Neural cell (in vitro differentiated cells): ENCODE data around the gene POU2F2. TPM values are rescaled to one million over a fixed set of nuclear protein-coding genes. Genes with fewer than 3 reads are reported as not detected.

Experiments
- H2AFZ ChIP-seq: fragments of 200-600, 300-800 bp; sonication (generic), shearing (Covaris generic); 2 replicates; pipeline ENCODE4 v1.6.0; 2014; ENCODE audit warnings: low read depth, mild to moderate bottlenecking, antibody characterized with exemption, low read length, moderate library complexity
- H3F3A ChIP-seq: fragments of 200-600 bp; shearing (Covaris generic); 2 replicates; pipeline ENCODE4 v1.6.1; 2016; ENCODE audit warnings: mild to moderate bottlenecking, moderate library complexity, mixed read lengths, antibody characterized with exemption, low read length; ENCODE audit not compliant: insufficient read depth, poor library complexity, severe bottlenecking
- H3K27ac ChIP-seq: fragments of 200-600, 300-800 bp; sonication (generic), shearing (Covaris generic); 2 replicates; pipeline ENCODE4 v1.5.1; 2014; ENCODE audit warnings: mild to moderate bottlenecking, low read length, moderate library complexity
- H3K27me3 ChIP-seq: fragments of 300-800, 200-600 bp; sonication (generic), shearing (Covaris generic); 2 replicates; pipeline ENCODE4 v1.6.0; 2014; ENCODE audit warnings: mild to moderate bottlenecking, low read depth, low read length, moderate library complexity; ENCODE audit not compliant: insufficient read depth
- H3K36me3 ChIP-seq: fragments of 300-800, 200-600 bp; sonication (generic), shearing (Covaris generic); 2 replicates; pipeline ENCODE4 v1.5.1; 2014; ENCODE audit warnings: mild to moderate bottlenecking, antibody characterized with exemption, low read length, moderate library complexity; ENCODE audit not compliant: insufficient read depth
- H3K4me2 ChIP-seq: fragments of 300-800, 200-600 bp; sonication (generic), shearing (Covaris generic); 2 replicates; pipeline ENCODE4 v1.6.0; 2014; ENCODE audit warnings: mild to moderate bottlenecking, low read length
- H3K4me3 ChIP-seq: fragments of 300-800, 200-600 bp; sonication (generic), shearing (Covaris generic); 2 replicates; pipeline ENCODE4 v1.5.1; 2014; ENCODE audit warnings: mild to moderate bottlenecking, low read length, moderate library complexity
- H3K79me2 ChIP-seq: fragments of 200-600 bp; shearing (Covaris generic); replicated peaks from 2 replicates; pipeline ENCODE4 v1.6.0; 2014; ENCODE audit warnings: mild to moderate bottlenecking, low read length, moderate library complexity; ENCODE audit not compliant: insufficient read depth
- H3K9ac ChIP-seq: fragments of 300-800, 200-600 bp; sonication (generic), shearing (Covaris generic); 2 replicates; pipeline ENCODE4 v1.6.1; 2016; ENCODE audit warnings: mild to moderate bottlenecking, low read length, mixed read lengths
- H3K9me2 ChIP-seq: fragments of 200-600 bp; shearing (Covaris generic); 2 replicates; pipeline ENCODE4 v1.6.1; 2016; ENCODE audit warnings: mild to moderate bottlenecking, low read length, mixed read lengths; ENCODE audit not compliant: insufficient read depth
- H3K9me3 ChIP-seq: fragments of 200-600, 300-800 bp; sonication (generic), shearing (Covaris generic); 2 replicates; pipeline ENCODE4 v1.6.1; 2016; ENCODE audit warnings: mild to moderate bottlenecking, mixed run types, low read length, moderate library complexity, mixed read lengths
- H4K20me1 ChIP-seq: fragments of 200-600 bp; shearing (Covaris generic); 2 replicates; pipeline ENCODE4 v1.6.1; 2016; ENCODE audit warnings: mild to moderate bottlenecking, mixed run types; ENCODE audit not compliant: insufficient read depth
- CTCF ChIP-seq: fragments of 450-650 bp; IDR thresholded peaks from 2 replicates; pipeline ENCODE4 v1.5.1; 2014; ENCODE audit warnings: antibody characterized with exemption, mild to moderate bottlenecking, moderate library complexity; ENCODE audit not compliant: poor library complexity, severe bottlenecking
- EP300 ChIP-seq: fragments of 450-650 bp; conservative IDR thresholded peaks from 2 replicates; pipeline ENCODE4 v1.6.1; 2014; ENCODE audit warnings: antibody characterized with exemption, mild to moderate bottlenecking, moderate library complexity; ENCODE audit not compliant: poor library complexity, severe bottlenecking
- EZH2 ChIP-seq: fragments of 200-600, 300-800 bp; shearing (Covaris generic), sonication (generic); IDR thresholded peaks from 2 replicates; pipeline ENCODE4 v1.6.1; 2014; ENCODE audit warnings: antibody characterized with exemption, low read length, borderline replicate concordance, mild to moderate bottlenecking; ENCODE audit not compliant: insufficient read depth, poor library complexity, severe bottlenecking
- MXI1 ChIP-seq: fragments of 450-650 bp; conservative IDR thresholded peaks from 2 replicates; pipeline ENCODE4 v1.6.1; 2014; ENCODE audit warnings: antibody characterized with exemption, mild to moderate bottlenecking; ENCODE audit not compliant: poor library complexity, severe bottlenecking
- POLR2AphosphoS5 ChIP-seq: IDR thresholded peaks from 2 replicates; pipeline ENCODE4 v1.6.1; 2012
- RAD21 ChIP-seq: fragments of 450-650 bp; conservative IDR thresholded peaks from 2 replicates; pipeline ENCODE4 v1.6.1; 2014; ENCODE audit warnings: antibody characterized with exemption, mild to moderate bottlenecking, moderate library complexity
- REST ChIP-seq: IDR thresholded peaks from 2 replicates; pipeline ENCODE4 v1.6.1; 2012; ENCODE audit warnings: borderline replicate concordance
- SMC3 ChIP-seq: fragments of 450-650 bp; conservative IDR thresholded peaks from 2 replicates; pipeline ENCODE4 v1.6.1; 2014; ENCODE audit warnings: antibody characterized with exemption, mild to moderate bottlenecking, moderate library complexity; ENCODE audit not compliant: poor library complexity
- TAF1 ChIP-seq: IDR thresholded peaks from 2 replicates; pipeline ENCODE4 v1.6.1; 2012; ENCODE audit warnings: low read depth
- polyA plus RNA-seq: library from polyadenylated mRNA; depleted of rRNA; stranded (reverse); fragments of >200 nt; gene quantifications from 2 replicates; pipeline ENCODE4 v1.2.3, GENCODE V29; 2014

Gene POU2F2
- polyA plus RNA-seq, 1 donor from 2014 or later: 7.7 TPM

GRCh38 chr19:42048992-42049391, 83.3 kb downstream of the POU2F2 start:
- Histone ChIP-seq H2AFZ (no peak overlapping the region), H3K9me2 (no peaks in the 10 kb centered on the region), H3K79me2 (no peaks in the 10 kb centered on the region), H3K9me3 (no peaks in the 10 kb centered on the region), H3F3A (no peaks in the 10 kb centered on the region), H3K27ac (no peak overlapping the region), H4K20me1 (no peaks in the 10 kb centered on the region), H3K27me3 (no peaks in the 10 kb centered on the region), H3K4me3 (no peak overlapping the region), H3K36me3 (no peaks in the 10 kb centered on the region), H3K9ac (no peak overlapping the region), H3K4me2 (no peak overlapping the region)
- TF ChIP-seq SMC3 (no peak), CTCF (no peak), MXI1 (no peak), REST (no peak), RAD21 (no peak), TAF1 (no peak), EZH2 (no peak), POLR2AphosphoS5 (no peak), EP300 (no peak)

- TF ChIP-seq MXI1: no peak
- TF ChIP-seq POLR2AphosphoS5: no peak
- no peak for TF ChIP-seq SMC3
- TF ChIP-seq EZH2: no peak
- no peak for TF ChIP-seq REST
- no peak for TF ChIP-seq RAD21
- no peak for TF ChIP-seq EP300
- no peak for TF ChIP-seq TAF1
- TF ChIP-seq CTCF: no peak
- Histone ChIP-seq H3K9me2 (no peaks in the 10 kb centered on the region), H3K27me3 (no peaks in the 10 kb centered on the region), H3K4me2 (no peak overlapping the region), H2AFZ (no peak overlapping the region), H3K9me3 (no peaks in the 10 kb centered on the region), H3K79me2 (no peaks in the 10 kb centered on the region), H3K36me3 (no peaks in the 10 kb centered on the region), H3F3A (no peaks in the 10 kb centered on the region), H3K27ac (no peak overlapping the region), H4K20me1 (no peaks in the 10 kb centered on the region), H3K4me3 (no peak overlapping the region), H3K9ac (no peak overlapping the region)
These were observed 86.7 kb downstream of the POU2F2 start for GRCh38 chr19:42045575-42045974.
